ENCODE measurements around the gene CTIF.
A peak's percentile ranks its signal among the peaks of the same experiment; 100 is the strongest.

Gene CTIF

GRCh38 chr18:48803518-48803917 lies 264.7 kb downstream of the CTIF start:
- no peak overlapping the region for H3K4me2 ChIP-seq (ENCODE audit: low read length, poor library complexity, severe bottlenecking)
- H4K8ac ChIP-seq (ENCODE audit: low read length), result no peak overlapping the region
- H2AK5ac ChIP-seq (ENCODE audit: low read length, severe bottlenecking), result no peak overlapping the region
- no peak overlapping the region for H3K23ac ChIP-seq (ENCODE audit: low read length in 2 of 2)
- H3K79me1 ChIP-seq (replicated peaks; ENCODE audit: low read length, poor library complexity, severe bottlenecking), result peaks cover 13% of the 10 kb centered on the region
- no peak overlapping the region for H2BK120ac ChIP-seq (ENCODE audit: low read depth, low read length)
- H2BK12ac ChIP-seq (ENCODE audit: low read length in 2 of 2), result no peak overlapping the region
- H3K4me3 ChIP-seq (ENCODE audit: insufficient read depth in 1 of 2, low read depth in 1 of 2, low read length in 2 of 2), result no peak overlapping the region
- no peak overlapping the region for H3K14ac ChIP-seq (ENCODE audit: low read length in 2 of 2)
- H3K4me1 ChIP-seq (ENCODE audit: control insufficient read depth, insufficient read depth, low read depth, low read length), result peaks cover 7% of the 10 kb centered on the region
- H3K27ac ChIP-seq (ENCODE audit: low read length, poor library complexity, severe bottlenecking), result no peak overlapping the region
- H3K18ac ChIP-seq (ENCODE audit: low read depth in 1 of 2, low read length in 2 of 2), result no peak overlapping the region
- no peaks in the 10 kb centered on the region for H3K27me3 ChIP-seq (ENCODE audit: control insufficient read depth in 1 of 2, insufficient read depth in 1 of 2, low read length in 2 of 2)
- 71% methylated on average over 3 of the region's 3 CpGs for WGBS
- H4K91ac ChIP-seq (ENCODE audit: low read length), result no peak overlapping the region
- DNase-seq, result no peak
- H2BK15ac ChIP-seq (ENCODE audit: low read depth, poor library complexity, severe bottlenecking), result no peak overlapping the region
- H2BK5ac ChIP-seq (ENCODE audit: low read depth, low read length, poor library complexity, severe bottlenecking), result no peak overlapping the region
- peaks cover 40 to 64% of the 10 kb centered on the region in 2 experiments for H3K36me3 ChIP-seq (ENCODE audit: control insufficient read depth in 1 of 2, insufficient read depth in 2 of 2, low read depth in 1 of 2, low read length in 2 of 2)
- no peak overlapping the region for H3K9ac ChIP-seq (ENCODE audit: low read length)
- H3K9me3 ChIP-seq (ENCODE audit: control insufficient read depth, low read length), result no peaks in the 10 kb centered on the region
- H2AFZ ChIP-seq (ENCODE audit: low read depth, low read length), result no peak overlapping the region
- H3K4ac ChIP-seq (ENCODE audit: low read depth in 1 of 2, low read length in 2 of 2), result no peak overlapping the region

DNA sequence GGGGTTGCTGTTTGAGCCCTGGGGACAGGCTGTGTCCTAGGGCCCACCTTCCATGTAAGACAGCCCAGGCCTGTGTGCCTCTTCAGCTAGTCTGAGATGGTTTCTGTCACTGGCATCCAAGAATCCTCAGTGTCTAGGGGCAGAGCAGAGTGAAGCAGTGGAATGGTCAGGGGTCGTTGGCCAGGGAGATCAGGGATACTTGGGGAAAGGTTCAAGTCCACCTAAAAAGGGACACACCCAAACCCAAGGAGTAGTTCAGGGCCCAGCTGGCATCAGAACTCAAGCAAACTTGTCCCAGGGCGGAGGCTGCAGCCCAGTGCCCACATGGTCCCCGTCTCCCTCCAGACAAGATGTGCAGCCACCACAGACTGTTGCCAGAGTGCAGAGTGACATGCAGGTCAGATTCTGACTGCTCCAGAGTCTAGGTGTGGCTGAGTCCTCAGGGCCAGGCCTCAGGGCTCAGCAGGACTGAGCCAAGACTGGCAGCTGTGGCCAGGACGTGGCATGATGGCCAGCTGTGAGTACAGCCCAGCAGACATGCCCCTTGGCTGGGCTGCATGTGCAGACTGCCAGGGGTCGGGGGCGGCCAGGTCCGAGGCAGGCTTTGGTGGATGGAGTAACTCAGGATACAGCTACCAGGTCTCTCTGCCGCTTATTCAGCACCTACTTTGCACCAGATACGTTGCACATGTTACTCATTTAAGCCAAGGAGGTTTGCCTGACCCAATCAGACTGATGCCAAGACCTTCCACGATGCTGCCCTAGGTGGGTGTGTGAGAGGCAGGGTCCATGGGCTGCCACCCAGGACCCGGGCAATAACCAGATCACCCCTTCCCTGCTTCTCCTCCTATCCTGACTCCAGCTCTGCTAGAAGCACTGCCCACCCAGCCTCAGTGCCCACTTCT lies 265.4 kb downstream of the CTIF start:
- no peak overlapping the region for H3K4me2 ChIP-seq (ENCODE audit: low read length, poor library complexity, severe bottlenecking)
- no peak overlapping the region for H2AK5ac ChIP-seq (ENCODE audit: low read length, severe bottlenecking)
- H3K79me1 ChIP-seq (replicated peaks; ENCODE audit: low read length, poor library complexity, severe bottlenecking), result peaks cover 13% of the 10 kb centered on the region
- peaks cover 7% of the 10 kb centered on the region for H3K4me1 ChIP-seq (ENCODE audit: control insufficient read depth, insufficient read depth, low read depth, low read length)
- H2BK12ac ChIP-seq (ENCODE audit: low read length in 2 of 2), result no peak overlapping the region
- no peak overlapping the region for H2BK5ac ChIP-seq (ENCODE audit: low read depth, low read length, poor library complexity, severe bottlenecking)
- no peak overlapping the region for H3K4me3 ChIP-seq (ENCODE audit: insufficient read depth in 1 of 2, low read depth in 1 of 2, low read length in 2 of 2)
- H3K9ac ChIP-seq (ENCODE audit: low read length), result no peak overlapping the region
- no peak overlapping the region for H2BK120ac ChIP-seq (ENCODE audit: low read depth, low read length)
- no peak overlapping the region for H3K4ac ChIP-seq (ENCODE audit: low read depth in 1 of 2, low read length in 2 of 2)
- no peaks in the 10 kb centered on the region for H3K9me3 ChIP-seq (ENCODE audit: control insufficient read depth, low read length)
- WGBS, result 95% methylated on average over 11 of the region's 11 CpGs
- no peak overlapping the region for H3K18ac ChIP-seq (ENCODE audit: low read depth in 1 of 2, low read length in 2 of 2)
- no peak overlapping the region for H3K23ac ChIP-seq (ENCODE audit: low read length in 2 of 2)
- no peak for DNase-seq
- no peak overlapping the region for H2AFZ ChIP-seq (ENCODE audit: low read depth, low read length)
- H2BK15ac ChIP-seq (ENCODE audit: low read depth, poor library complexity, severe bottlenecking), result no peak overlapping the region
- H3K14ac ChIP-seq (ENCODE audit: low read length in 2 of 2), result peak overlapping the region in 1 of 2 experiments; percentile 5
- peak overlapping the region; percentile 10 for H4K91ac ChIP-seq (ENCODE audit: low read length)
- H4K8ac ChIP-seq (ENCODE audit: low read length), result no peak overlapping the region
- peaks cover 40 to 59% of the 10 kb centered on the region in 2 experiments for H3K36me3 ChIP-seq (ENCODE audit: control insufficient read depth in 1 of 2, insufficient read depth in 2 of 2, low read depth in 1 of 2, low read length in 2 of 2)
- no peak overlapping the region for H3K27ac ChIP-seq (ENCODE audit: low read length, poor library complexity, severe bottlenecking)
- H3K27me3 ChIP-seq (ENCODE audit: control insufficient read depth in 1 of 2, insufficient read depth in 1 of 2, low read length in 2 of 2), result no peaks in the 10 kb centered on the region

DNA sequence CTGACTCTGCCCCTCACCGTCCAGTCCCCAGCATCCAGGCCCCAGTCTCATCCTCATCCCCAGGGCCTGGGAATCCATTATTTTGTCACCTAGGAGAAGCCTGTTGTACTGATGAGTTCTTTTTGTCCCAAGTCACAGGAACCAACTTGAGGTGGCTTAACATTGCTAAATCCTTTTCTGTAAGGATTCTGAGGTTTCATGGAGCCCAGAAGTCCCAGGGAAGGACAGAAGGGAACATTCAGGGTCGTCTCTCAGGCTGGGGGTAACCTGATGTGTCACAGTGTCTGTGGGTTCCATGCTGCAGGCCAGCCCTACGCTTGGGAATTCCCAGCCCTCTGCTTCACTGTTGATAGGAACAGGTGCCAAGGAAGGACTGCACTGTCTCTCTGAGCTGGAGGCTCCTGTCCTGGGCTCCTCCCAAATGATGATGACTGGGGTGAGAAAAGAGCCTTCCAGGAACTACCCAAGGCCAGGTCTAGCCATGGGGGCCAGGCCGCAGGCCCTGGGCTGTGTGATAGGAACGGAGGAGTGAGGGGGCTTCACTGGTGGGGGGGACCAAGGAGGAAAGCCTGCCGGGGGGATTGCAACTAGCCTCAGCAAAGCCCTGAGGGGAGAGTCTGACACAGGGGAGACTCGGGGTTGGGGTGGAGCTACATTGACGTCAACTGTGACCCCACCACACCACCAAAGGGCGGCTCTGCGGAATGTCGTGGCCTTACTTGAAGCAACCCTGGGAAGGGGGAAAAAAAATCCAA lies 266.2 kb downstream of the CTIF start:
- 97% methylated on average over 10 of the region's 11 CpGs for WGBS

More for the DNA sequence above, 266.2 kb downstream of the CTIF start:
- Histone ChIP-seq H3K23ac (ENCODE audit: low read length in 2 of 2) (no peak overlapping the region), H2BK120ac (ENCODE audit: low read depth, low read length) (no peak overlapping the region), H4K8ac (ENCODE audit: low read length) (no peak overlapping the region), H3K18ac (ENCODE audit: low read depth in 1 of 2, low read length in 2 of 2) (no peak overlapping the region), H2AK5ac (ENCODE audit: low read length, severe bottlenecking) (no peak overlapping the region), H3K9ac (ENCODE audit: low read length) (no peak overlapping the region), H3K4me2 (ENCODE audit: low read length, poor library complexity, severe bottlenecking) (no peak overlapping the region), H4K91ac (ENCODE audit: low read length) (no peak overlapping the region), H3K27me3 (ENCODE audit: control insufficient read depth in 1 of 2, insufficient read depth in 1 of 2, low read length in 2 of 2) (no peaks in the 10 kb centered on the region), H3K4me3 (ENCODE audit: insufficient read depth in 1 of 2, low read depth in 1 of 2, low read length in 2 of 2) (no peak overlapping the region), H2BK15ac (ENCODE audit: low read depth, poor library complexity, severe bottlenecking) (peak overlapping the region; percentile 9), H3K4me1 (ENCODE audit: control insufficient read depth, insufficient read depth, low read depth, low read length) (peaks cover 7% of the 10 kb centered on the region), H2BK12ac (ENCODE audit: low read length in 2 of 2) (no peak overlapping the region), H3K4ac (ENCODE audit: low read depth in 1 of 2, low read length in 2 of 2) (no peak overlapping the region), H3K79me1 (replicated peaks; ENCODE audit: low read length, poor library complexity, severe bottlenecking) (peaks cover 13% of the 10 kb centered on the region), H3K9me3 (ENCODE audit: control insufficient read depth, low read length) (no peaks in the 10 kb centered on the region), H2BK5ac (ENCODE audit: low read depth, low read length, poor library complexity, severe bottlenecking) (no peak overlapping the region), H2AFZ (ENCODE audit: low read depth, low read length) (no peak overlapping the region), H3K36me3 (ENCODE audit: control insufficient read depth in 1 of 2, insufficient read depth in 2 of 2, low read depth in 1 of 2, low read length in 2 of 2) (peaks cover 36 to 53% of the 10 kb centered on the region in 2 experiments), H3K14ac (ENCODE audit: low read length in 2 of 2) (no peak overlapping the region), H3K27ac (ENCODE audit: low read length, poor library complexity, severe bottlenecking) (no peak overlapping the region)
- no peak for DNase-seq

All from mesenchymal stem cell (in vitro differentiated cells and primary cell).